HG03045 (cell line): ENCODE results near the gene FAM162A.

Source experiments
- ATAC-seq: cut with Tn5 transposase; IDR thresholded peaks from one replicate; pipeline ENCODE4 v1.9.1; 2021; ENCODE audit warnings: mild to moderate bottlenecking, moderate library complexity; ENCODE audit not compliant: unreplicated experiment

The FAM162A gene

GRCh38 chr3:122382888-122383666, 905 bp upstream of the FAM162A start, which contains the start of gene MIX23:
Gene MIX23, minus strand, starts transcription at chr3:122383231. Its CDS starts 7 bp downstream, at chr3:122383224.
- ATAC-seq: peak; percentile 42

DNA sequence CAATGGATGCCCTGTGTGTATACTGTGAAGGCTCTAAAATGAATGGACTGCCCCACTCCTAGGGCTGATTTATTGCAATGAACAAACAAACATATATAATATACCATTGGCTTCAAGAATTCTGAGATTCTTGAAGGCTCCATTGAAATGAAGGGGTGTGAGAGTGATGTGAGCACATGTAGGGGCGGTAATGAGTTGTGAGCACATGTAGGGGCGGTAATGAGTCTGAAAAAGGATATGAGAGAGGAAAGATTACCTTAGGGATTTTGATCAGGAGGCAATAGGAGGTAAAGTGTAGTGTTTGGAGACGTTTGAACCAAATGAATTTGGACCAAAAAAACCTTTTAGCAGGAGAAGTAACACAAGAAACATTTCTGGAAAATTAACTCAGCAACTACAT, 3.7 kb downstream of the FAM162A start:
- ATAC-seq: no peak

GRCh38 chr3:122389197-122389596, 5.2 kb downstream of the FAM162A start:
- no peak for ATAC-seq

GRCh38 chr3:122389892-122390291, 5.9 kb downstream of the FAM162A start:
- no peak for ATAC-seq

GRCh38 chr3:122390665-122391064, 6.7 kb downstream of the FAM162A start:
- ATAC-seq: no peak

- no peak for ATAC-seq
These were observed 7.9 kb downstream of the FAM162A start for GRCh38 chr3:122391681-122392446.

DNA sequence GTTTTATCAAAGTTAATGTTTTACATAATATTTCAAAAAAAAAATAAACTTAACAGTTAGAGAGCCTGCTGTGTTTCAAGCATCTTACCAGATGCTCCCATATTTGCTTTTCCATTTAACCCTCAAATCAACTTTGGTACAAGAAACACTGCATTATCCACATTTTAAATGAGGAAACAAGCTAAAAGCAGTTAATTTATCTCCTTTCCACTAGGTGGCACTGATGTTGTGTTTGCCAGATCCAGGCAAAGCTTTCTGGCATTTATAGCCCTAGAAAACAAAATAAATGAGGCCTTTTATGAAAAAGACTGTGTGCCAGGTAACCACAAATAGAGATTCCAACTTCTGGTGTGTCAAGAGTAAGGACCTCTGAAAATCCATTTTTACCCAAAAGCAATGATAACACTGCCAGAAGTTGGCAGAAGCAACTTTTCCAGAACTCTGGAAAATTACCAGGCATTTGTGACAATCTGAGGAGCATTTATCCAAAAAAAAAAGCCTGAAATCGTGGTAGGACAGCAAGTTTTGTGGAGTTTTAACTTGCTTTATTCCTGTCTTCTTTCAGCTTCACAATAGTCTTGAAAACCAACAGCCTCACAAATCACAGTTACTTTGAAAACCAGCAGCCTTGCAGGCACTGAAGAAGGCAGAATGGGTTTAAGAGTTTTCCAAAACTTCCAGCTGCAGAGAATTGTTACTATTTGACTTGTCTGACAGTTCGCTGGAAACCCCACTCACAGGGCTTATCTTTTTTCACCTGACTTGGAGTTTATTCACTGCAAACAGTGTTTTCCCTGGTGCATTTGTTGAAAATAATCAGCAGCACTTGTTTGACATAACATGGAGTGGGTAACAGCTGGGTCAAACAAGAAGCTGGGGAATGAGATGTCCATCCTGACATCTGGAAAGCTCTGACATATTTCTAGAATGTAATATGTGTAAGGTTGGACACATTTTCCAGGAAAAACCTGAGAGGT, 9.2 kb downstream of the FAM162A start:
- no peak for ATAC-seq

DNA sequence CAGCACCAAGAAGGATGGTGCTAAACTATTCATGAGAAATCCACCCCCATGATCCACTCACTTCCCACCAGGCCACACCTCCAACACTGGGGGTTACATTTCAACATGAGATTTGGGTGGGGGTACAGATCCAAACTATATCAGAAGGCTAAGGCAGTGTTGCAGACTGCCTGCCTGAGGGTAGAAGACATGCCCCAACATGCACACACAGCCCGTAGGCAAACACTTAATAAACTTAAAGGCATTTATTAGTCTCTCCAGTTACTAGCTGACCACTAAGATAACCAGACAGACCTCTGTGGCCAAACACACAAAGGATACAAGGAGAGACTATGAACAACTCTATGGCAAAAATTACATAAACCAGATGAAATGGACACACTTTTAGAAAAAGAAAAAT, 10.2 kb downstream of the FAM162A start:
- no peak for ATAC-seq

DNA sequence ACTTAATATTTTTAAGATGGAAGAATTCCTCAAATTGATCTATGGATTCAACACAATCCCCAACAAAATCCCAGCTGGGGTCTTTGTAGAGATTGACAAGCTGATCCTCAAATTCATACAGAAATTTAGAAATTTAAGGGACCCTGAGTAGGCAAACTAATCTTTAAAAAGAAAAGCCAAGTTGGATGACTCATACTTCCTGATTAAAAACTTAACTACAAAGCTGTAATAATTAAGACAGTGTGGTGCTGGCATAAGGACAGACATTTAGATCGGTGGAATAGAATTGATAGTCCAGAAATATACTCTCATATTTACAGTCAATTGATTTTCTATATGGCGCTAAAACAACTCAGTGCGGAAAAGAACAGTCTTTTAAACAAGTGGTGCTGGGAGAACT, 11.6 kb downstream of the FAM162A start:
- no peak for ATAC-seq

- no peak for ATAC-seq
These were observed 12.5 kb downstream of the FAM162A start for GRCh38 chr3:122396511-122396910.

DNA sequence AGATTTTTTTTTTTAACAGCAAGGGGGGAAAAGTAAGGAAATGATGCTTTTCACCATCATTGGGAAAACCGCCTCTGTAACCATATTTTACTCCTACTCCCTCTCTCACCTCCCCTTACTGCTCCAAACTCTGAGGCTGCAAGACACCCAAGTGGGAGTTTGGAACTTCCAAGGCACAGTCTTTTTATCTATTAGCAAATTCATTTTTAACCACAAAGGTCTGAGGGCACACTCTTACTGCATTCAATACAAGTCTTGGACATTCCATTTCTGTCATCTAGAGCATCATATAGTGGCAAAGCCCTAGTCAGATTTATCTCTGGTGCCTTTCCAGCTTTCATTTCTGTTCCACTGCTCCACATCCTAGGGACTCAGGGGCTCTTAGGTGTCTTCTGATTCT, 13.2 kb downstream of the FAM162A start:
- no peak for ATAC-seq

GRCh38 chr3:122398920-122399319, 14.9 kb downstream of the FAM162A start:
- no peak for ATAC-seq

DNA sequence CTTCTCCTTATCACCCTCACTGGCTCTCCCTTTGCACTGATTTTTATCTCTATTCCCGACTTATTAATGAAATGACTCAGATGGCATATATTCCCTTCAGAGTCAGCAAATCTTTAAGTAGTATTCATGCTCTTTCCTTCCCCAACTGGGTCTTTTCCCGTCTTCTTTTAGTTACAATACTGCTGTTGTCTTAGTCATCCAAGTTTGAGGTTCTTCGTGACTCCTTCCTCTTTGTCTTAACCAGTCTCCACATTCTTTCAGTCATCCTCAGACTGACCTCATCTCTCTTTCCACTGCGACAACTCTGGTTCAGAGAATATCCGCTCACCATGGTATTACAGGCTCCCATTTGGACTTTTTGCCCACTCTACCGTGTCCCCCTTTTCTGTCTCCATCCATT, 19.5 kb downstream of the FAM162A start:
- no peak for ATAC-seq

GRCh38 chr3:122405015-122405414, 21.0 kb downstream of the FAM162A start:
- no peak for ATAC-seq

GRCh38 chr3:122406198-122406597, 22.2 kb downstream of the FAM162A start:
- ATAC-seq: no peak

DNA sequence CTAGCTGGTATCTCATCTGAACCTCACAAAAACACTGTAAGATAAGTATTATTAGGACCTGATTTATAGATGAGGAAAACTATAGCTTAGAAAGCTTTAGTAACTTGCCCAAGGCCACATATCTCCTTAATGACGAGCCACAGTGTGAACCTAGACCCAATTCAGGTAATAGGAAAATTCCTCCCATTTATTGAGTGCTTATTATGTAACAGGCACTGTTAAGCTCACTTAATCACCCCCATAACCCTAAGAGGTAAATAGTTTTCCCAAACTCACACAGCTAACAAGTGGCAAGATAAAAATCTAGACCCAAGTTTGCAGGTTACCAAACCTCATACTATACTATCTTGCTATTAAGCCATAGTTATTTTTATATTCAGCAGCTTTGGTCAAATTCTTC, 24.0 kb downstream of the FAM162A start:
- ATAC-seq: no peak

- ATAC-seq: no peak
These were observed 25.5 kb downstream of the FAM162A start for GRCh38 chr3:122409446-122409845.

DNA sequence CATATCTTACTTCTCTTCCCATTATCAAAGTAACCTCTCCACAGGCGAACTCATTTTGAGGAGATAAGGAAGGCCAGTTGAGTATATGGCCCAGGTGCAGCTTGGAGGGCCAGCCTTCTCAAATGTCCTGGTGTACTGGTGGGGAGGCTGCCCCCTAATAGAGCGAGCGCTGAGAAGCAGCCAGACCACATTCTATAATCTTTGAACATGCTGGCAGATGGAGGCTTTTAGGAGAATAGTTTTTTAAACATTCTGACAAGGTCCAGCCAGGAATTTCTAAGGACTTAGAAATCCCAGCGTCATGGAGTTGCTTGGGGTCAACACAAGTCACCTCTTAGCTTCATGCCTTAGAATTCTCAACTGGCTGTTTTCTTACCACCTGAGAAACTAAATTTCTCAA, 26.1 kb downstream of the FAM162A start:
- no peak for ATAC-seq

GRCh38 chr3:122410639-122411038, 26.7 kb downstream of the FAM162A start:
- ATAC-seq: no peak

GRCh38 chr3:122414391-122414790, 30.4 kb downstream of the FAM162A start:
- ATAC-seq: no peak

DNA sequence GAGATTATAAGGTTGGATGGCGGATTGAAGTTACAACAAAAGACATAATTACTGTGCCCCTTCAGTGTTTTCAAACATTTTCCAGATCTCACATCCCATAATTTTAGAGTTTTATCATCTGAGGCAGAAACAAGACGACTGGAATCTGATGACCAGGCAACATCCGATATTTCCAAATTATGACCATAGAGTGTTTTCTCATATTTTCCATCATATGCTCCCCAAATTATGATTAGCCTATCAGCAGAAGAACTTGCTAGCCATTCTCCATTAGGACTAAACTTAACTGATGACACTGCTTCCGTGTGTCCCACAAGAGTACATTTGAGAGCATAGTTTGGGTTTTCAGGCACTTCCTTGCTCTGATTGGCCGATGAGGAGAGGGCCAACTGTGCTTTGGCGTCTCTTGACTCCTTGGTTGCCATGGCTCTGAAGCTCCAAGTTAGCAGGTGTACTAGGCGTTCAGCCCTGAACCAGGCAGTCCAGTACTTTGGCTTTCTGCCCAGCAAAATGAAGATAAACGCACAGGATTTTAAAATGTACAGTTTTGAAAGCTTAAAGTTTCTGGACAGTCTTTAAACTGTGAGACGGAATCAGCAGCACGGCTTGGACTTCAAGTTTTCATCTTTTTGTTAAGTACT, 31.2 kb downstream of the FAM162A start:
- ATAC-seq: peak; percentile 62
